GM23248 (cell line): ENCODE measurements around the gene CEP170.

Experiments
- EZH2 ChIP-seq: fragments of 200-600 bp; sonication (generic); IDR thresholded peaks from 2 replicates; pipeline ENCODE4 v1.6.1; 2018; ENCODE audit warnings: antibody characterized with exemption, mild to moderate bottlenecking; ENCODE audit not compliant: insufficient read depth, poor library complexity, severe bottlenecking
- EZH2phosphoT487 ChIP-seq: fragments of 200-600 bp; sonication (generic); IDR thresholded peaks from 2 replicates; pipeline ENCODE4 v1.6.1; 2018; ENCODE audit warnings: antibody characterized with exemption, moderate library complexity, mild to moderate bottlenecking, low read depth; ENCODE audit not compliant: insufficient read depth

- TF ChIP-seq EZH2 (no peak), EZH2phosphoT487 (no peak)
Observed at GRCh38 chr1:243261390-243261789, 6.3 kb upstream of the CEP170 start.
